ENCODE results near the gene UST.

Gene UST

GRCh38 chr6:148723484-148723883 is 23.3 kb upstream of the UST start:
- Histone ChIP-seq H3K27me3 (ENCODE audit: control insufficient read depth in 1 of 2, insufficient read depth in 1 of 2, low read length in 2 of 2) (no peaks in the 10 kb centered on the region), H4K91ac (ENCODE audit: low read length) (no peak overlapping the region), H2BK15ac (ENCODE audit: low read depth, poor library complexity, severe bottlenecking) (no peak overlapping the region), H2BK120ac (ENCODE audit: low read depth, low read length) (no peak overlapping the region), H3K9ac (ENCODE audit: low read length) (no peak overlapping the region), H3K4me3 (ENCODE audit: insufficient read depth in 1 of 2, low read depth in 1 of 2, low read length in 2 of 2) (no peak overlapping the region), H3K4me2 (ENCODE audit: low read length, poor library complexity, severe bottlenecking) (no peak overlapping the region), H4K8ac (ENCODE audit: low read length) (no peak overlapping the region), H3K23ac (ENCODE audit: low read length in 2 of 2) (no peak overlapping the region), H3K4ac (ENCODE audit: low read depth in 1 of 2, low read length in 2 of 2) (no peak overlapping the region), H3K18ac (ENCODE audit: low read depth in 1 of 2, low read length in 2 of 2) (no peak overlapping the region), H3K27ac (ENCODE audit: low read length, poor library complexity, severe bottlenecking) (no peak overlapping the region), H3K79me1 (replicated peaks; ENCODE audit: low read length, poor library complexity, severe bottlenecking) (no peaks in the 10 kb centered on the region), H2BK12ac (ENCODE audit: low read length in 2 of 2) (no peak overlapping the region), H3K9me3 (ENCODE audit: control insufficient read depth, low read length) (peaks cover 16% of the 10 kb centered on the region), H2AFZ (ENCODE audit: low read depth, low read length) (no peak overlapping the region), H3K36me3 (ENCODE audit: control insufficient read depth in 1 of 2, insufficient read depth in 2 of 2, low read depth in 1 of 2, low read length in 2 of 2) (no peaks in the 10 kb centered on the region), H3K14ac (ENCODE audit: low read length in 2 of 2) (no peak overlapping the region), H2AK5ac (ENCODE audit: low read length, severe bottlenecking) (no peak overlapping the region), H2BK5ac (ENCODE audit: low read depth, low read length, poor library complexity, severe bottlenecking) (no peak overlapping the region), H3K4me1 (ENCODE audit: control insufficient read depth, insufficient read depth, low read depth, low read length) (peaks cover 3% of the 10 kb centered on the region)
- WGBS: no CpG with 5 or more reads among the region's 1 CpG
- peak; percentile 65 for DNase-seq

GRCh38 chr6:148724428-148724827 is 22.4 kb upstream of the UST start:
- H3K4me2 ChIP-seq (ENCODE audit: low read length, poor library complexity, severe bottlenecking): no peak overlapping the region
- H3K23ac ChIP-seq (ENCODE audit: low read length in 2 of 2): no peak overlapping the region
- no peak overlapping the region for H2BK15ac ChIP-seq (ENCODE audit: low read depth, poor library complexity, severe bottlenecking)
- H2AK5ac ChIP-seq (ENCODE audit: low read length, severe bottlenecking): no peak overlapping the region
- H3K4me1 ChIP-seq (ENCODE audit: control insufficient read depth, insufficient read depth, low read depth, low read length): peaks cover 3% of the 10 kb centered on the region
- no peaks in the 10 kb centered on the region for H3K36me3 ChIP-seq (ENCODE audit: control insufficient read depth in 1 of 2, insufficient read depth in 2 of 2, low read depth in 1 of 2, low read length in 2 of 2)
- H2BK12ac ChIP-seq (ENCODE audit: low read length in 2 of 2): no peak overlapping the region
- H4K91ac ChIP-seq (ENCODE audit: low read length): no peak overlapping the region
- no peak overlapping the region for H3K18ac ChIP-seq (ENCODE audit: low read depth in 1 of 2, low read length in 2 of 2)
- no peak overlapping the region for H2AFZ ChIP-seq (ENCODE audit: low read depth, low read length)
- H3K27me3 ChIP-seq (ENCODE audit: control insufficient read depth in 1 of 2, insufficient read depth in 1 of 2, low read length in 2 of 2): no peaks in the 10 kb centered on the region
- no peak for DNase-seq
- no peak overlapping the region for H2BK120ac ChIP-seq (ENCODE audit: low read depth, low read length)
- H2BK5ac ChIP-seq (ENCODE audit: low read depth, low read length, poor library complexity, severe bottlenecking): no peak overlapping the region
- no peak overlapping the region for H3K4me3 ChIP-seq (ENCODE audit: insufficient read depth in 1 of 2, low read depth in 1 of 2, low read length in 2 of 2)
- no peaks in the 10 kb centered on the region for H3K79me1 ChIP-seq (replicated peaks; ENCODE audit: low read length, poor library complexity, severe bottlenecking)
- no peak overlapping the region for H3K27ac ChIP-seq (ENCODE audit: low read length, poor library complexity, severe bottlenecking)
- no peak overlapping the region for H3K4ac ChIP-seq (ENCODE audit: low read depth in 1 of 2, low read length in 2 of 2)
- no peak overlapping the region for H3K9ac ChIP-seq (ENCODE audit: low read length)
- H4K8ac ChIP-seq (ENCODE audit: low read length): no peak overlapping the region
- H3K14ac ChIP-seq (ENCODE audit: low read length in 2 of 2): no peak overlapping the region
- H3K9me3 ChIP-seq (ENCODE audit: control insufficient read depth, low read length): peaks cover 16% of the 10 kb centered on the region

- H2BK15ac ChIP-seq (ENCODE audit: low read depth, poor library complexity, severe bottlenecking): no peak overlapping the region
- WGBS: no CpG with 5 or more reads among the region's 1 CpG
Observed at GRCh38 chr6:148727104-148727503, 19.7 kb upstream of the UST start.

GRCh38 chr6:148735989-148736388 is 10.8 kb upstream of the UST start:
- H3K23ac ChIP-seq (ENCODE audit: low read length in 2 of 2): no peak overlapping the region
- H3K4me1 ChIP-seq (ENCODE audit: control insufficient read depth, insufficient read depth, low read depth, low read length): no peaks in the 10 kb centered on the region
- no peak overlapping the region for H2BK120ac ChIP-seq (ENCODE audit: low read depth, low read length)
- WGBS: 94% methylated on average over 1 of the region's 2 CpGs
- H2AFZ ChIP-seq (ENCODE audit: low read depth, low read length): no peak overlapping the region
- no peak overlapping the region for H3K4me3 ChIP-seq (ENCODE audit: insufficient read depth in 1 of 2, low read depth in 1 of 2, low read length in 2 of 2)
- H2BK15ac ChIP-seq (ENCODE audit: low read depth, poor library complexity, severe bottlenecking): no peak overlapping the region
- no peak for DNase-seq
- H3K27ac ChIP-seq (ENCODE audit: low read length, poor library complexity, severe bottlenecking): no peak overlapping the region
- no peak overlapping the region for H3K4me2 ChIP-seq (ENCODE audit: low read length, poor library complexity, severe bottlenecking)
- no peak overlapping the region for H3K9ac ChIP-seq (ENCODE audit: low read length)
- H3K9me3 ChIP-seq (ENCODE audit: control insufficient read depth, low read length): no peaks in the 10 kb centered on the region
- H3K27me3 ChIP-seq (ENCODE audit: control insufficient read depth in 1 of 2, insufficient read depth in 1 of 2, low read length in 2 of 2): no peaks in the 10 kb centered on the region
- H4K91ac ChIP-seq (ENCODE audit: low read length): no peak overlapping the region
- no peak overlapping the region for H4K8ac ChIP-seq (ENCODE audit: low read length)
- H2AK5ac ChIP-seq (ENCODE audit: low read length, severe bottlenecking): no peak overlapping the region
- H3K79me1 ChIP-seq (replicated peaks; ENCODE audit: low read length, poor library complexity, severe bottlenecking): no peaks in the 10 kb centered on the region
- no peak overlapping the region for H3K4ac ChIP-seq (ENCODE audit: low read depth in 1 of 2, low read length in 2 of 2)
- H2BK5ac ChIP-seq (ENCODE audit: low read depth, low read length, poor library complexity, severe bottlenecking): no peak overlapping the region
- no peak overlapping the region for H3K18ac ChIP-seq (ENCODE audit: low read depth in 1 of 2, low read length in 2 of 2)
- H2BK12ac ChIP-seq (ENCODE audit: low read length in 2 of 2): no peak overlapping the region
- H3K14ac ChIP-seq (ENCODE audit: low read length in 2 of 2): no peak overlapping the region
- no peaks in the 10 kb centered on the region for H3K36me3 ChIP-seq (ENCODE audit: control insufficient read depth in 1 of 2, insufficient read depth in 2 of 2, low read depth in 1 of 2, low read length in 2 of 2)

More at GRCh38 chr6:148727104-148727503, 19.7 kb upstream of the UST start:
- Histone ChIP-seq H3K4me3 (ENCODE audit: insufficient read depth in 1 of 2, low read depth in 1 of 2, low read length in 2 of 2) (no peak overlapping the region), H3K79me1 (replicated peaks; ENCODE audit: low read length, poor library complexity, severe bottlenecking) (no peaks in the 10 kb centered on the region), H3K9me3 (ENCODE audit: control insufficient read depth, low read length) (peaks cover 16% of the 10 kb centered on the region), H3K36me3 (ENCODE audit: control insufficient read depth in 1 of 2, insufficient read depth in 2 of 2, low read depth in 1 of 2, low read length in 2 of 2) (no peaks in the 10 kb centered on the region), H4K8ac (ENCODE audit: low read length) (no peak overlapping the region), H3K14ac (ENCODE audit: low read length in 2 of 2) (no peak overlapping the region), H3K4ac (ENCODE audit: low read depth in 1 of 2, low read length in 2 of 2) (no peak overlapping the region), H3K18ac (ENCODE audit: low read depth in 1 of 2, low read length in 2 of 2) (no peak overlapping the region), H3K9ac (ENCODE audit: low read length) (no peak overlapping the region), H2BK5ac (ENCODE audit: low read depth, low read length, poor library complexity, severe bottlenecking) (no peak overlapping the region), H2AFZ (ENCODE audit: low read depth, low read length) (no peak overlapping the region), H4K91ac (ENCODE audit: low read length) (no peak overlapping the region), H3K4me2 (ENCODE audit: low read length, poor library complexity, severe bottlenecking) (no peak overlapping the region), H2AK5ac (ENCODE audit: low read length, severe bottlenecking) (no peak overlapping the region), H3K27me3 (ENCODE audit: control insufficient read depth in 1 of 2, insufficient read depth in 1 of 2, low read length in 2 of 2) (no peaks in the 10 kb centered on the region), H2BK12ac (ENCODE audit: low read length in 2 of 2) (no peak overlapping the region), H3K23ac (ENCODE audit: low read length in 2 of 2) (no peak overlapping the region), H3K27ac (ENCODE audit: low read length, poor library complexity, severe bottlenecking) (no peak overlapping the region), H3K4me1 (ENCODE audit: control insufficient read depth, insufficient read depth, low read depth, low read length) (no peaks in the 10 kb centered on the region), H2BK120ac (ENCODE audit: low read depth, low read length) (no peak overlapping the region)
- DNase-seq: no peak

Data from mesenchymal stem cell (in vitro differentiated cells and primary cell).